Measurements from ENCODE around the gene F11R. TPM values are rescaled to one million over a fixed set of nuclear protein-coding genes. Genes with fewer than 3 reads are reported as not detected.
A peak's percentile ranks its signal among the peaks of the same experiment; 100 is the strongest.

F11R gene
- total and polyA plus RNA-seq, 10 of the 15 experiments (the other 5 are each of a cell fraction or from before 2014, with no cell fraction given): 15.3 to 80.9 (median 24.3) TPM

- RAD21 ChIA-PET (ENCODE audit: unreplicated experiment): interaction anchor here (0.9 to 2.7 kb wide), 9 partner anchors 16 to 152 kb away, joined by 3 to 14 read pairs (median 6); partner anchors contain the start of genes ARHGAP30, KLHDC9, PPOX and TSTD1
- in situ Hi-C loops (cut with MboI): no loop called here
- peak; percentile 93 for FAIRE-seq
- TF ChIP-seq RBBP5 (conservative IDR thresholded peaks at IDR 0.05) (0 out of 2 replicates have a peak, but pooled peaks have one; percentile 57), NKRF (conservative IDR thresholded peaks at IDR 0.05) (peak; percentile 34; the same call in 1 of the 2 replicates), IKZF2 (IDR thresholded peaks at IDR 0.05) (peak; percentile 93 to 94), TCF12 (IDR thresholded peaks at IDR 0.05; ENCODE audit: low read depth, low read length) (peak; percentile 96), CREM (IDR thresholded peaks at IDR 0.05; ENCODE audit: low read depth) (peak; percentile 60), NR2C2 (IDR thresholded peaks at IDR 0.05; ENCODE audit: borderline replicate concordance, control insufficient read depth, insufficient read length, low read depth) (no peak), SRF (IDR thresholded peaks at IDR 0.05; ENCODE audit: low read depth in 2 of 2, low read length in 2 of 2) (no peak), HSF1 (IDR thresholded peaks at IDR 0.05; ENCODE audit: low read depth, low read length) (no peak), FOS (IDR thresholded peaks at IDR 0.05; ENCODE audit: borderline replicate concordance, extremely low read depth, insufficient read length) (no peak), SIX5 (IDR thresholded peaks at IDR 0.05; ENCODE audit: low read depth, low read length, severe bottlenecking) (no peak), EGR1 (IDR thresholded peaks at IDR 0.05; ENCODE audit: borderline replicate concordance in 1 of 2, low read depth in 2 of 2, low read length in 2 of 2) (peak in 1 of 2 experiments; percentile 57; a peak in 1 of 3 replicates), EP300 (IDR thresholded peaks at IDR 0.05; ENCODE audit: borderline replicate concordance in 1 of 2, control insufficient read depth in 1 of 2, low read depth in 2 of 2, low read length in 2 of 2) (peak in 1 of 2 experiments; percentile 39; a peak in 1 of 4 replicates), EZH2 (IDR thresholded peaks at IDR 0.05; ENCODE audit: borderline replicate concordance, control insufficient read depth, low read depth, low read length) (no peak), CTCF (IDR thresholded peaks at IDR 0.05 in 2 of 3, conservative IDR thresholded peaks at IDR 0.05 in 1 of 3; ENCODE audit: control insufficient read depth in 2 of 3, extremely low read depth in 1 of 3, insufficient read depth in 1 of 3, low read depth in 3 of 3, low read length in 3 of 3) (no peak), PAX8 (IDR thresholded peaks at IDR 0.05) (no peak), ZSCAN29 (IDR thresholded peaks at IDR 0.05) (no peak)
Observed at GRCh38 chr1:161013488-161014230, 7.3 kb downstream of the F11R start.

More at GRCh38 chr1:161013488-161014230, 7.3 kb downstream of the F11R start:
- ATAC-seq (peak; percentile 92), DNase-seq (ENCODE audit: low read depth, low spot score) (peak; percentile 74)
- Histone ChIP-seq H3K27me3 (replicated peaks in 1 of 2; ENCODE audit: control insufficient read depth in 2 of 2, insufficient read depth in 2 of 2, low read length in 1 of 2) (no peaks in the 10 kb centered on the region), H3K4me1 (ENCODE audit: control insufficient read depth, insufficient read depth, low read length) (peaks cover 28% of the 10 kb centered on the region), H3K27ac (ENCODE audit: control insufficient read depth, insufficient read depth) (peak overlapping the region; percentile 97), H3K4me2 (ENCODE audit: control insufficient read depth, insufficient read depth) (peak overlapping the region; percentile 82), H3K4me3 (peak overlapping the region; percentile 65), H4K20me1 (ENCODE audit: control insufficient read depth, insufficient read depth) (no peaks in the 10 kb centered on the region), H2AFZ (ENCODE audit: control insufficient read depth, low read depth, low read length) (peak overlapping the region; percentile 83), H3K79me2 (ENCODE audit: control insufficient read depth, insufficient read depth, low read length) (peaks cover 43% of the 10 kb centered on the region), H3K9ac (ENCODE audit: control insufficient read depth, insufficient read depth, low read length) (peak overlapping the region; percentile 69), H3K9me3 (replicated peaks; ENCODE audit: control insufficient read depth, insufficient read depth, low read length) (no peaks in the 10 kb centered on the region), H3K36me3 (ENCODE audit: control insufficient read depth in 2 of 2, insufficient read depth in 2 of 2, low read length in 1 of 2) (no peaks in the 10 kb centered on the region)
- 2% methylated on average over 15 of the region's 15 CpGs for WGBS (ENCODE audit: insufficient coverage, insufficient replicate concordance, low lambda C conversion rate, missing lambda C conversion rate)
- SMC1A ChIA-PET (ENCODE audit: uncharacterized antibody, unreplicated experiment): interaction anchor here (0.7 to 6.6 kb wide), 16 partner anchors 7 to 224 kb away, joined by 3 to 34 read pairs (median 4); partner anchors contain the start of genes ARHGAP30, DEDD, F11R and USF1
- intact Hi-C loops (cut with micrococcal nuclease; ENCODE audit: unreplicated experiment): loop anchor here (1.0 to 2.0 kb wide), 2 partner anchors 33 to 55 kb away; partner anchors contain the start of gene ARHGAP30
- CTCF ChIA-PET: interaction anchor here (0.6 to 3.0 kb wide), 15 partner anchors 16 to 373 kb away, joined by 3 to 15 read pairs (median 4); partner anchors contain the start of genes ITLN2, KLHDC9, TSTD1 and USF1
- POLR2A ChIA-PET: interaction anchor here (0.5 to 6.2 kb wide), 13 partner anchors 8 to 358 kb away, joined by 3 to 31 read pairs (median 4); partner anchors contain the start of genes ARHGAP30, F11R, KLHDC9 and USF1
- no TSS peak for BruUV-seq (replicated peaks)

Data from GM12878 (cell line).